Measurements from ENCODE around the gene DUSP22.

Gene DUSP22

GRCh38 chr6:353642-354614 is 61.6 kb downstream of the DUSP22 start:
- no peak for FAIRE-seq

- FAIRE-seq = no peak
These were observed 62.5 kb downstream of the DUSP22 start for GRCh38 chr6:354631-355280.

- FAIRE-seq = no peak
These were observed 63.3 kb downstream of the DUSP22 start for GRCh38 chr6:355373-356208.

- FAIRE-seq = no peak
These were observed 64.6 kb downstream of the DUSP22 start for GRCh38 chr6:356828-357251.

GRCh38 chr6:357261-357790 is 65.0 kb downstream of the DUSP22 start:
- no peak for FAIRE-seq

- FAIRE-seq = no peak
These were observed 65.6 kb downstream of the DUSP22 start for GRCh38 chr6:357791-358341.

- no peak for FAIRE-seq
These were observed 66.1 kb downstream of the DUSP22 start for GRCh38 chr6:358432-358831.

- no peak for FAIRE-seq
These were observed 66.6 kb downstream of the DUSP22 start for GRCh38 chr6:358847-359246.

GRCh38 chr6:359261-360035 is 67.2 kb downstream of the DUSP22 start:
- no peak for FAIRE-seq

GRCh38 chr6:360349-360748 is 68.1 kb downstream of the DUSP22 start:
- FAIRE-seq = no peak

- FAIRE-seq = no peak
These were observed 68.6 kb downstream of the DUSP22 start for GRCh38 chr6:360764-361373.

- FAIRE-seq = no peak
These were observed 69.3 kb downstream of the DUSP22 start for GRCh38 chr6:361411-362132.

- FAIRE-seq = no peak
These were observed 70.1 kb downstream of the DUSP22 start for GRCh38 chr6:362231-362923.

- FAIRE-seq = no peak
These were observed 70.6 kb downstream of the DUSP22 start for GRCh38 chr6:362924-363249.

GRCh38 chr6:363291-363690 is 71.0 kb downstream of the DUSP22 start:
- FAIRE-seq = no peak

GRCh38 chr6:363909-364308 is 71.6 kb downstream of the DUSP22 start:
- no peak for FAIRE-seq

- FAIRE-seq = no peak
These were observed 72.6 kb downstream of the DUSP22 start for GRCh38 chr6:364609-365540.

- FAIRE-seq = no peak
These were observed 73.5 kb downstream of the DUSP22 start for GRCh38 chr6:365835-366234.
